Breast epithelium (tissue), 4 donors: ENCODE measurements around the gene NFIB. TPM values are rescaled to one million over a fixed set of nuclear protein-coding genes. Genes with fewer than 3 reads are reported as not detected.

ENCODE experiments used
- DNase-seq, 2 donors: peaks; one replicate each; pipeline ENCODE4 v3.0.0-alpha.2; 2019; ENCODE audit warnings: low spot score in 2 of 2
- H3K27ac ChIP-seq, 2 donors: fragments of 200-600 bp; sonication (generic) in 1 of 2; one replicate each; pipeline ENCODE4 v1.5.1; 2016 to 2019; ENCODE audit warnings: mild to moderate bottlenecking in 1 of 2
- H3K27me3 ChIP-seq, 2 donors: fragments of 200-600 bp; sonication (generic) in 1 of 2; one replicate each; pipeline versions ENCODE4 v1.5.1 to v1.6.0; 2017 to 2019; ENCODE audit warnings: control low read depth in 1 of 2, mild to moderate bottlenecking in 1 of 2
- H3K36me3 ChIP-seq: fragments of 200-600 bp; one replicate; pipeline ENCODE4 v1.5.1; 2019
- H3K4me1 ChIP-seq, 2 donors: fragments of 200-600 bp; sonication (generic); one replicate each; pipeline ENCODE4 v1.5.1; 2016 to 2019; ENCODE audit warnings: control low read depth in 1 of 2
- H3K4me3 ChIP-seq, 3 donors: fragments of 200-600 bp; sonication (generic); 1 replicate in 2 of 3; 2 replicates in 1 of 3; pipeline ENCODE4 v1.5.1; 2016 to 2019; ENCODE audit warnings: mild to moderate bottlenecking in 3 of 3, moderate library complexity in 2 of 3
- H3K9me3 ChIP-seq, 2 donors: fragments of 200-600 bp; sonication (generic) in 1 of 2; one replicate each; pipeline ENCODE4 v1.5.1; 2016 to 2019; ENCODE audit warnings: control low read depth in 1 of 2
- CTCF ChIP-seq, 3 donors: fragments of 450-650 bp; IDR thresholded peaks; one replicate each; pipeline ENCODE4 v1.5.1; 2016 to 2017; ENCODE audit warnings: antibody characterized with exemption in 3 of 3, mild to moderate bottlenecking in 3 of 3, moderate library complexity in 3 of 3
- POLR2A ChIP-seq: fragments of 450-650 bp; IDR thresholded peaks from one replicate; pipeline ENCODE4 v1.6.1; 2016; ENCODE audit warnings: antibody characterized with exemption, mild to moderate bottlenecking, moderate library complexity
- POLR2AphosphoS5 ChIP-seq, 3 donors: sonication (generic); formaldehyde crosslinking; IDR thresholded peaks; one replicate each; pipeline ENCODE4 v1.6.1; 2017; ENCODE audit warnings: antibody characterized with exemption in 3 of 3
- intact Hi-C: fragments of 100-400 bp; cut with DNase I; formaldehyde crosslinking; loops from one replicate; pipeline ENCODE4 v1.15.1; 2023; ENCODE audit warnings: low total_unique reads
- total RNA-seq, 3 donors: library from RNA; depleted of rRNA; stranded (reverse); fragments of >200 nt; gene quantifications; one replicate each; pipeline ENCODE4 v1.1.0, GENCODE V29; 2016

The NFIB gene
- total RNA-seq, 3 donors from 2014 or later: 95.2 to 237 (median 105) TPM

- no peak overlapping the region for H3K27ac ChIP-seq
- TF ChIP-seq POLR2AphosphoS5 (IDR thresholded peaks at IDR 0.05): peak in 1 of 3 donors; percentile 13
- TF ChIP-seq CTCF (IDR thresholded peaks at IDR 0.05): no peak
- intact Hi-C loops: no loop called here
These were observed 182.4 kb downstream of the NFIB start for GRCh38 chr9:14131356-14132088.

GRCh38 chr9:14127656-14128055, 186.3 kb downstream of the NFIB start:
- Histone ChIP-seq H3K36me3 (no peaks in the 10 kb centered on the region), H3K4me1 (no peaks in the 10 kb centered on the region), H3K27me3 (no peaks in the 10 kb centered on the region), H3K27ac (no peak overlapping the region), H3K4me3 (no peak overlapping the region), H3K9me3 (no peaks in the 10 kb centered on the region)
- intact Hi-C loops: no loop called here
- no peak for DNase-seq
- TF ChIP-seq POLR2A: no peak
- TF ChIP-seq POLR2AphosphoS5 (IDR thresholded peaks at IDR 0.05): no peak
- no peak for TF ChIP-seq CTCF (IDR thresholded peaks at IDR 0.05)

More at GRCh38 chr9:14131356-14132088, 182.4 kb downstream of the NFIB start:
- H3K4me1 ChIP-seq: no peaks in the 10 kb centered on the region
- H3K4me3 ChIP-seq: no peak overlapping the region
- H3K27me3 ChIP-seq: no peaks in the 10 kb centered on the region
- no peaks in the 10 kb centered on the region for H3K9me3 ChIP-seq
- DNase-seq: no peak
- H3K36me3 ChIP-seq: no peaks in the 10 kb centered on the region

- Histone ChIP-seq H3K27ac (peak overlapping the region; percentile 52 to 54), H3K9me3 (no peaks in the 10 kb centered on the region), H3K4me3 (no peak overlapping the region), H3K27me3 (no peaks in the 10 kb centered on the region), H3K4me1 (no peaks in the 10 kb centered on the region), H3K36me3 (peaks cover 7% of the 10 kb centered on the region)
- TF ChIP-seq POLR2AphosphoS5 (IDR thresholded peaks at IDR 0.05): no peak
- TF ChIP-seq POLR2A: no peak
- no peak for TF ChIP-seq CTCF (IDR thresholded peaks at IDR 0.05)
- no peak for DNase-seq
- intact Hi-C loops: no loop called here
These were observed 194.0 kb downstream of the NFIB start for GRCh38 chr9:14119694-14120514.

GRCh38 chr9:14112226-14112625, 201.7 kb downstream of the NFIB start:
- no peak overlapping the region for H3K4me3 ChIP-seq
- DNase-seq: no peak
- no peak for TF ChIP-seq POLR2AphosphoS5 (IDR thresholded peaks at IDR 0.05)
- no peak for TF ChIP-seq POLR2A
- no peak for TF ChIP-seq CTCF (IDR thresholded peaks at IDR 0.05)
- H3K4me1 ChIP-seq: no peaks in the 10 kb centered on the region
- H3K27ac ChIP-seq: no peak overlapping the region
- H3K36me3 ChIP-seq: peaks cover 7% of the 10 kb centered on the region
- intact Hi-C loops: no loop called here
- H3K9me3 ChIP-seq: no peaks in the 10 kb centered on the region
- H3K27me3 ChIP-seq: no peaks in the 10 kb centered on the region

GRCh38 chr9:14111696-14112095, 202.2 kb downstream of the NFIB start:
- no peak overlapping the region for H3K4me3 ChIP-seq
- peaks cover 7% of the 10 kb centered on the region for H3K36me3 ChIP-seq
- H3K4me1 ChIP-seq: no peaks in the 10 kb centered on the region
- intact Hi-C loops: no loop called here
- TF ChIP-seq CTCF (IDR thresholded peaks at IDR 0.05) (no peak), POLR2A (no peak), POLR2AphosphoS5 (IDR thresholded peaks at IDR 0.05) (no peak)
- H3K9me3 ChIP-seq: no peaks in the 10 kb centered on the region
- no peak overlapping the region for H3K27ac ChIP-seq
- H3K27me3 ChIP-seq: no peaks in the 10 kb centered on the region
- DNase-seq: no peak
